ENCODE results near the gene AGTR1.
A peak's percentile ranks its signal among the peaks of the same experiment; 100 is the strongest.

AGTR1 gene

GRCh38 chr3:148697306-148698189 lies at the start of gene AGTR1:
Gene AGTR1, plus strand, starts transcription at chr3:148697903. Its CDS starts 43,133 bp downstream, at chr3:148741036.
- intact Hi-C loops (cut with DNase I), result no loop called here
- peak in 4 of 10 donors; percentile 43 to 81 (median 62) for DNase-seq

- no peak for DNase-seq
- intact Hi-C loops (cut with DNase I), result no loop called here
Measured at GRCh38 chr3:148648685-148649352, 48.9 kb upstream of the AGTR1 start.

GRCh38 chr3:148651549-148651948 lies 46.2 kb upstream of the AGTR1 start:
- intact Hi-C loops (cut with DNase I), result no loop called here
- no peak for DNase-seq

- intact Hi-C loops (cut with DNase I), result no loop called here
- no peak for DNase-seq
Measured at GRCh38 chr3:148654433-148654832, 43.3 kb upstream of the AGTR1 start.

GRCh38 chr3:148657470-148657869 lies 40.2 kb upstream of the AGTR1 start:
- intact Hi-C loops (cut with DNase I), result no loop called here
- DNase-seq, result no peak

GRCh38 chr3:148659512-148659911 lies 38.2 kb upstream of the AGTR1 start:
- intact Hi-C loops (cut with DNase I), result no loop called here
- DNase-seq, result no peak

- DNase-seq, result no peak
- intact Hi-C loops (cut with DNase I), result no loop called here
Measured at GRCh38 chr3:148680289-148680688, 17.4 kb upstream of the AGTR1 start.

GRCh38 chr3:148681080-148681479 lies 16.6 kb upstream of the AGTR1 start:
- intact Hi-C loops (cut with DNase I), result no loop called here
- DNase-seq, result no peak

- no peak for DNase-seq
- intact Hi-C loops (cut with DNase I), result no loop called here
Measured at GRCh38 chr3:148682997-148683396, 14.7 kb upstream of the AGTR1 start.

- intact Hi-C loops (cut with DNase I), result no loop called here
- no peak for DNase-seq
Measured at GRCh38 chr3:148694116-148694515, 3.6 kb upstream of the AGTR1 start.

- intact Hi-C loops (cut with DNase I), result no loop called here
- no peak for DNase-seq
Measured at GRCh38 chr3:148698190-148698810, 597 bp downstream of the AGTR1 start.

GRCh38 chr3:148705314-148705713 lies 7.6 kb downstream of the AGTR1 start:
- intact Hi-C loops (cut with DNase I), result no loop called here
- no peak for DNase-seq

GRCh38 chr3:148707601-148708380 lies 10.1 kb downstream of the AGTR1 start:
- intact Hi-C loops (cut with DNase I), result no loop called here
- no peak for DNase-seq

GRCh38 chr3:148708409-148708808 lies 10.7 kb downstream of the AGTR1 start:
- intact Hi-C loops (cut with DNase I), result no loop called here
- no peak for DNase-seq

- no peak for DNase-seq
- intact Hi-C loops (cut with DNase I), result no loop called here
Measured at GRCh38 chr3:148709560-148710253, 12.0 kb downstream of the AGTR1 start.

- no peak for DNase-seq
- intact Hi-C loops (cut with DNase I), result no loop called here
Measured at GRCh38 chr3:148710665-148711064, 13.0 kb downstream of the AGTR1 start.

GRCh38 chr3:148711981-148712666 lies 14.4 kb downstream of the AGTR1 start:
- no peak for DNase-seq
- intact Hi-C loops (cut with DNase I), result no loop called here

- intact Hi-C loops (cut with DNase I), result no loop called here
Measured at GRCh38 chr3:148714521-148714920, 16.8 kb downstream of the AGTR1 start.

GRCh38 chr3:148716657-148717056 lies 19.0 kb downstream of the AGTR1 start:
- no peak for DNase-seq
- intact Hi-C loops (cut with DNase I), result loop anchor here (5.0 kb wide), 1 partner anchor 334 kb away; no protein-coding TSS in a partner anchor

More at GRCh38 chr3:148714521-148714920, 16.8 kb downstream of the AGTR1 start:
- no peak for DNase-seq

All from posterior cingulate gyrus (tissue), 11 donors.